A673 (cell line): ENCODE measurements around the gene ZNF134.

Experiments used
- CTCF ChIP-seq: fragments of 300-800, 200-600 bp; sonication (generic); conservative IDR thresholded peaks from 2 replicates; pipeline ENCODE4 v1.5.1; 2017; ENCODE audit warnings: low read depth, mild to moderate bottlenecking, antibody characterized with exemption, low read length, moderate library complexity, mixed read lengths
- EZH2 ChIP-seq: fragments of 200-600 bp; sonication (generic); IDR thresholded peaks from 2 replicates; pipeline ENCODE4 v1.6.1; 2017; ENCODE audit warnings: borderline replicate concordance, low read depth, mild to moderate bottlenecking, mixed read lengths, antibody characterized with exemption, low read length; ENCODE audit not compliant: poor library complexity, severe bottlenecking

- TF ChIP-seq CTCF (no peak), EZH2 (no peak)
Measured at GRCh38 chr19:57623091-57623490, 9.0 kb downstream of the ZNF134 start.
